Retinal pigment epithelial cell (primary cell): Measurements from ENCODE around the gene TRRAP.

Experiments
- DNase-seq: peaks from one replicate; pipeline ENCODE4 v3.0.0-alpha.2; 2010; ENCODE audit warnings: low read depth
- H3K4me3 ChIP-seq: 2 replicates; pipeline ENCODE4 v1.5.1; 2011; ENCODE audit warnings: mild to moderate bottlenecking, low read length, control low read depth, moderate library complexity
- TF ChIP-seq, protein P1 (sequence below): conservative IDR thresholded peaks from 2 replicates; pipeline ENCODE4 v1.5.1; 2011; ENCODE audit warnings: low read depth, low read length, control low read depth, inconsistent platforms

The TRRAP gene

DNA sequence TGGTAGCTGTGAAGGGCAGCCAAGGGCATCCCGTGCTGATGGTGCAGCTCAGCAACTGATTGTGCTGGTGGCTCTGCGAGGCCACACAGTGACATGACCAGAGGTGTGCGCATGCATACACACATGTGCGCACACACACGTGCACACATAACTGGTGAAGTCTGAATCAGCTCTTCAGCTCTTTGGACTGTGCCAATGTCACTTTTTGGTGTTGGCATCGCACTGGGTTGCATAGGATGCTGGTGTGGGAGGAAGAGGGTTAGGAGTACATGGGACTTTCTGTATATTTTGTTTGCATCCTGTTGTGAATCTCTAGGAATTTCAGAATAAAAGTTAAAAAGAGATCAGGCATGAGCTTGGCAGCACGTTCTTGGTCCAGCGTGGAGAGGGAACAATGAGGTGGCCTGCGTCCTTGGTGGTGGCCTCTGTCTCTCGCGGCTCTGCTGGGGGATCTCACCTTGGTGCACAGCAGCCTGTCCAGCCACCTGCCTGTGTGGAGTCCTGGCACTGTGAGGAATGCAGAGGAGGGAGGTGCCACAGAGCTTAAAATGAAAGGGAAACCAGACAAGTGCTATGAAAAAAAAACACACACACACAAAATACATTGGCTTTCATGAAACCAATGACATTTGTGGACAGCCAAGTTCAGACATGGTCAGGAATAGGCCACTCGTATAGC is 124.0 kb downstream of the TRRAP start:
- DNase-seq = no peak
- TF ChIP-seq, protein P1, sequence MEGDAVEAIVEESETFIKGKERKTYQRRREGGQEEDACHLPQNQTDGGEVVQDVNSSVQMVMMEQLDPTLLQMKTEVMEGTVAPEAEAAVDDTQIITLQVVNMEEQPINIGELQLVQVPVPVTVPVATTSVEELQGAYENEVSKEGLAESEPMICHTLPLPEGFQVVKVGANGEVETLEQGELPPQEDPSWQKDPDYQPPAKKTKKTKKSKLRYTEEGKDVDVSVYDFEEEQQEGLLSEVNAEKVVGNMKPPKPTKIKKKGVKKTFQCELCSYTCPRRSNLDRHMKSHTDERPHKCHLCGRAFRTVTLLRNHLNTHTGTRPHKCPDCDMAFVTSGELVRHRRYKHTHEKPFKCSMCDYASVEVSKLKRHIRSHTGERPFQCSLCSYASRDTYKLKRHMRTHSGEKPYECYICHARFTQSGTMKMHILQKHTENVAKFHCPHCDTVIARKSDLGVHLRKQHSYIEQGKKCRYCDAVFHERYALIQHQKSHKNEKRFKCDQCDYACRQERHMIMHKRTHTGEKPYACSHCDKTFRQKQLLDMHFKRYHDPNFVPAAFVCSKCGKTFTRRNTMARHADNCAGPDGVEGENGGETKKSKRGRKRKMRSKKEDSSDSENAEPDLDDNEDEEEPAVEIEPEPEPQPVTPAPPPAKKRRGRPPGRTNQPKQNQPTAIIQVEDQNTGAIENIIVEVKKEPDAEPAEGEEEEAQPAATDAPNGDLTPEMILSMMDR = no peak
- no peak overlapping the region for H3K4me3 ChIP-seq

DNA sequence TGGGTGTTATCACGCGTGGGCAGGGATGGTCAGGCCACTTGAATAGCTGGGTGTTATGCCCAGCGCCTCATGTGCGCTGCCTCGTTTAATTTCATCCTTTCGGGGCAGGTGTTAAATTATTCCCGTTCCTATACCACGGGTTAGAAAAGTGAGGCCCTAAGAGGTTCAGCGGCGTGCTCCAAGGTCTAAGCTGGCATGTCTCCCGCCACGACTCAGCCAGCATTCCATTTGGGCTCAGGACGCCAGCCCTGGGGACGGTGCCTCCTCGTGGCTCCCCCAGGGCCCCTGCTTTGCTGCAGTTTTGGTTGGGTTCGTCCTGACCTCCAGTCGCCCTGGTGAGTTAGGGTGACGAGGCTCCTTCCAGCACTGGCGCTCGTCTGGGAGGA is 124.5 kb downstream of the TRRAP start:
- TF ChIP-seq, protein P1 = no peak
- no peak overlapping the region for H3K4me3 ChIP-seq
- no peak for DNase-seq

DNA sequence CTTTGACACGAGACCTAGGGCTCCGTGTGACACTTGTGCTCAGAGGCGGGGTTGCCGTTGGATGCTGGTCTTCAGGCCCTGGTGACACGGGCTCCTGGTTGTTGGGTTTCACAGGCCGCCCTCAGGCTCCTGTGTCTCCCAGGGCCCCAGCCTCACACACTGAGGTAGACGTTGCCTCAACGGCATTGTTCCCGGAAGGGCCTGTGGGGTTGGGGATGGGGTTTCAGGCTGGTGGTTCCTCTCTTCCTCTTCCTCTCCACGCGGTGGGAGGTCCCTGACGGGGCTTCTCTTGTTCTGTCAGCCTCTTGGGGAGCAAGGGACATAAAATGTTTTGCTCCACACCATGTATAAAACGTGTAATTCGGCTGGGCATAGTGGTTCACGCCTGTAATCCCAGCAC is 125.1 kb downstream of the TRRAP start:
- no peak overlapping the region for H3K4me3 ChIP-seq
- TF ChIP-seq, protein P1 = no peak
- DNase-seq = no peak

DNA sequence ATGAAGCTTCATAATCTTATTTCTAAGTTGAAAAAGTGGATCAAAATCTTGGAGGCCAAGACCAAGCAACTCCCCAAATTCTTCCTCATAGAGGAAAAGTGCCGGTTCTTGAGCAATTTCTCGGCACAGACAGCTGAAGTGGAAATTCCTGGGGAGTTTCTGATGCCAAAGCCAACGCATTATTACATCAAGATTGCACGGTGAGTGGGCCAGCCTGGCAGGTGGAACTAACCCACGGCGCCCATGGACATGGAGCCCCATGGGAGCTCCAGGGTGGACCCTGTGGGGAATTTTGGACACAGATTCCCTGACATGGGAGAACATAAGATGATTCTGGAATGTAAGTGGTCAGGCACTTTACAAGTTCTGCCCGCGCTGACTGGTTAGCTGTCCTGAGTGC is 125.9 kb downstream of the TRRAP start:
- TF ChIP-seq, protein P1 = no peak
- H3K4me3 ChIP-seq = no peak overlapping the region
- DNase-seq = no peak

DNA sequence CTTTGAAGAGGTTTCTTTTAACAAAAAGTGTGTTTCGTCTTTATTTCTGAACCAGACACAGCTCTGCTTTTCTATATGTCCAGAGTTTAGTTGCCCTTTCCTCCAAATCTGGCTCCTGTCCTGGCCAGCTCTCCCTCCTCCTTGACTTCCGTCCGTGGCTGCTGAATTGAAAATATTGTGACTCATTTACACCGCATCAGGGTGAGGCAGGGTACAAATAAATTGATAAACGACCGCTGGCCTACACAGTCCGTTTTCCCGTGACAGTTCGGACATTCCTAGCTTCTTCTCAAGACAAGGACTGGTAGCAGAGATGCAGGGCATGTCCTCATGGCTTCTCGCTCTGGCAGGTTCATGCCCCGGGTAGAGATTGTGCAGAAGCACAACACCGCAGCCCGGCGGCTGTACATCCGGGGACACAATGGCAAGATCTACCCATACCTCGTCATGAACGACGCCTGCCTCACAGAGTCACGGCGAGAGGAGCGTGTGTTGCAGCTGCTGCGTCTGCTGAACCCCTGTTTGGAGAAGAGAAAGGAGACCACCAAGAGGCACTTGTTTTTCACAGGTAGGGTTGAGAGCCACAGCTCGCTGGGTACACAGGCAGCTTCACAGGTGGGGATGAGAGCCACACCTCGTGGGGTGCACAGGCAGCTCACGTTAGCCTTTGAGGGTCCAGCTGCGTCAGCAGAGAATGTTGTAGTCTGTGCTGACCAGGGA is 126.6 kb downstream of the TRRAP start:
- no peak for DNase-seq
- H3K4me3 ChIP-seq = no peak overlapping the region
- TF ChIP-seq, protein P1 = no peak

DNA sequence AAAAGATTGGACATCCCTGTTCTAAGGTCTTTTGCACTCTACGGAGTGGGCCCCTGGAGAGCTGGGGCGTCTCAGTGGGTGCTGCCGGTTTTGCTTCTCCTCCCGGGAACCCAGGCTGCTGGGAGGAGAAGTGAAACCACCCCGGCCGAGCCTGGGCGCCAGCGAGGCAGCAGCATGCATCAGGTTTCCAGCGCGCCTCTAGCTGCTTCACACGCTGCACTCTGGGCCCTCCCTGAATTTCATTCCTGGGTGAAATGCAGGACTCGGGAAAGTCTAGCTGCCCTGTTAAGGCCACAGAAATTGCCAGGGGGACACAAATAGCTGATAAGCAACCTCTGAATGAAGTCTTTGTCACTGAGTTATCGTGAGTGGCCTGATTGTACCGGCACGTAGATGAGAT is 127.4 kb downstream of the TRRAP start:
- H3K4me3 ChIP-seq = no peak overlapping the region
- no peak for DNase-seq
- TF ChIP-seq, protein P1 = no peak
